H1 (cell line): ENCODE measurements around the gene NSD2. TPM values are rescaled to one million over a fixed set of nuclear protein-coding genes. Genes with fewer than 3 reads are reported as not detected.

ENCODE experiments used
- CTCF ChIA-PET: fragments of 300-600 bp; sonication (Branson Sonifier 250); formaldehyde crosslinking; loops from one replicate; lab custom pipeline; 2021; ENCODE audit not compliant: partially characterized antibody; lab: Charles Lee
- POLR2A ChIA-PET: fragments of 300-600 bp; sonication (Branson Sonifier 250); formaldehyde crosslinking; loops from one replicate; lab custom pipeline; 2021; ENCODE audit warnings: inconsistent platforms; ENCODE audit not compliant: partially characterized antibody; lab: Charles Lee
- DNase-seq, 2 experiments: peaks; one replicate each; pipeline versions ENCODE4 v3.0.0 to v3.0.0-alpha.2; 2010 to 2022; ENCODE audit warnings: low spot score in 2 of 2, low read depth in 1 of 2, mixed read lengths in 1 of 2
- FAIRE-seq: peaks from 2 replicates; lab custom pipeline; 2011; peaks lifted over from hg19 to GRCh38; lab: Jason Lieb, UNC
- H2AFZ ChIP-seq: 2 replicates; pipeline ENCODE4 v1.8.1; 2012; ENCODE audit warnings: low read length, inconsistent platforms
- H2AK5ac ChIP-seq: 2 replicates; pipeline ENCODE4 v1.6.1; 2013; ENCODE audit warnings: low read depth, low read length
- H2BK120ac ChIP-seq: replicated peaks from 2 replicates; pipeline ENCODE3; 2013; ENCODE audit warnings: low read depth, low read length, inconsistent platforms
- H2BK12ac ChIP-seq: 2 replicates; pipeline ENCODE4 v1.6.1; 2013; ENCODE audit warnings: low read depth, low read length
- H2BK15ac ChIP-seq: 2 replicates; pipeline ENCODE4 v1.6.1; 2013; ENCODE audit warnings: low read length
- H2BK20ac ChIP-seq: 2 replicates; pipeline ENCODE4 v1.6.1; 2013; ENCODE audit warnings: low read length
- H2BK5ac ChIP-seq: 2 replicates; pipeline ENCODE4 v1.6.1; 2013; ENCODE audit warnings: low read depth, low read length
- H3K14ac ChIP-seq: 2 replicates; pipeline ENCODE4 v1.6.1; 2013; ENCODE audit warnings: inconsistent platforms; ENCODE audit not compliant: insufficient read length
- H3K18ac ChIP-seq: 2 replicates; pipeline ENCODE4 v1.6.1; 2013; ENCODE audit warnings: low read length; ENCODE audit errors: extremely low read depth
- H3K23ac ChIP-seq: 2 replicates; pipeline ENCODE4 v1.6.1; 2013; ENCODE audit warnings: inconsistent platforms; ENCODE audit not compliant: insufficient read length
- H3K23me2 ChIP-seq: 2 replicates; pipeline ENCODE4 v1.6.1; 2013; ENCODE audit warnings: low read depth, low read length
- H3K27ac ChIP-seq: 2 replicates; pipeline ENCODE4 v1.6.1; 2011; ENCODE audit warnings: low read depth, low read length, inconsistent platforms
- H3K27me3 ChIP-seq, 4 experiments: replicated peaks in 1 of 4; 1 replicate in 1 of 4; 2 replicates in 3 of 4; pipeline versions ENCODE4 v1.6.1 to v1.8.1; 2011 to 2013; ENCODE audit warnings: low read length in 3 of 4, mild to moderate bottlenecking in 3 of 4, inconsistent platforms in 2 of 4, mixed read lengths in 2 of 4, moderate library complexity in 1 of 4; ENCODE audit not compliant: control insufficient read depth in 3 of 4, insufficient read depth in 3 of 4; ENCODE audit errors: extremely low read depth in 1 of 4
- H3K36me3 ChIP-seq, 4 experiments: 2 replicates each; pipeline versions ENCODE4 v1.6.1 to v1.8.1; 2011 to 2013; ENCODE audit warnings: mild to moderate bottlenecking in 4 of 4, low read length in 3 of 4, moderate library complexity in 2 of 4, control low read depth in 1 of 4, inconsistent platforms in 1 of 4; ENCODE audit not compliant: insufficient read depth in 4 of 4, control insufficient read depth in 2 of 4
- H3K4ac ChIP-seq: replicated peaks from 2 replicates; pipeline ENCODE3; 2013; ENCODE audit warnings: low read length, low read depth, mixed read lengths, inconsistent platforms; ENCODE audit not compliant: insufficient read length
- H3K4me1 ChIP-seq, 4 experiments: replicated peaks in 1 of 4; 1 replicate in 1 of 4; 2 replicates in 3 of 4; pipeline versions ENCODE4 v1.6.1 to v1.8.1; 2011 to 2013; ENCODE audit warnings: low read length in 3 of 4, inconsistent platforms in 2 of 4, mixed read lengths in 1 of 4; ENCODE audit not compliant: insufficient read depth in 4 of 4, control insufficient read depth in 3 of 4
- H3K4me2 ChIP-seq, 2 experiments: 2 replicates each; pipeline versions ENCODE4 v1.6.1 to v1.8.1; 2011 to 2013; ENCODE audit warnings: low read depth in 2 of 2, low read length in 2 of 2, control low read depth in 1 of 2, inconsistent platforms in 1 of 2, mild to moderate bottlenecking in 1 of 2; ENCODE audit not compliant: insufficient read depth in 1 of 2
- H3K4me3 ChIP-seq, 4 experiments: fragments of 200-600, 300-600 bp in 1 of 4; sonication (generic), shearing (Covaris generic), sonication (Bioruptor Twin) in 1 of 4; 2 replicates each; pipeline versions ENCODE4 v1.5.1 to v1.8.1; 2011 to 2016; ENCODE audit warnings: low read length in 4 of 4, low read depth in 3 of 4, control low read depth in 2 of 4, inconsistent platforms in 2 of 4, mild to moderate bottlenecking in 2 of 4, mixed read lengths in 1 of 4, moderate library complexity in 1 of 4; ENCODE audit not compliant: insufficient read depth in 2 of 4; ENCODE audit errors: extremely low read depth in 1 of 4
- H3K56ac ChIP-seq: replicated peaks from 2 replicates; pipeline ENCODE3; 2013; ENCODE audit warnings: low read depth, mild to moderate bottlenecking, mixed read lengths, low read length, inconsistent platforms; ENCODE audit not compliant: insufficient read length
- H3K79me1 ChIP-seq: 2 replicates; pipeline ENCODE4 v1.6.1; 2013; ENCODE audit warnings: low read depth, low read length, control low read depth
- H3K79me2 ChIP-seq, 2 experiments: 2 replicates each; pipeline versions ENCODE4 v1.6.1 to v1.8.1; 2012 to 2013; ENCODE audit warnings: low read length in 2 of 2, mild to moderate bottlenecking in 2 of 2, inconsistent platforms in 1 of 2; ENCODE audit not compliant: insufficient read depth in 2 of 2, control insufficient read depth in 1 of 2
- H3K9ac ChIP-seq, 4 experiments: replicated peaks in 1 of 4; 1 replicate in 1 of 4; 2 replicates in 3 of 4; pipeline versions ENCODE4 v1.6.1 to v1.8.1; 2011 to 2013; ENCODE audit warnings: low read depth in 3 of 4, low read length in 3 of 4, control low read depth in 2 of 4, mild to moderate bottlenecking in 2 of 4, moderate library complexity in 2 of 4, inconsistent platforms in 1 of 4; ENCODE audit errors: extremely low read depth in 1 of 4
- H3K9me3 ChIP-seq, 2 experiments: 2 replicates each; pipeline versions ENCODE4 v1.6.1 to v1.8.1; 2012 to 2013; ENCODE audit warnings: mild to moderate bottlenecking in 2 of 2, moderate library complexity in 2 of 2, control low read depth in 1 of 2, inconsistent platforms in 1 of 2, low read depth in 1 of 2, low read length in 1 of 2, mixed read lengths in 1 of 2; ENCODE audit not compliant: insufficient read depth in 2 of 2
- H4K20me1 ChIP-seq, 2 experiments: replicated peaks in 1 of 2; 2 replicates each; pipeline versions ENCODE3 to v1.8.1; 2011 to 2013; ENCODE audit warnings: inconsistent platforms in 2 of 2, low read length in 2 of 2, mild to moderate bottlenecking in 1 of 2; ENCODE audit not compliant: insufficient read depth in 2 of 2, control insufficient read depth in 1 of 2
- H4K5ac ChIP-seq: 2 replicates; pipeline ENCODE4 v1.6.1; 2013; ENCODE audit warnings: low read length, low read depth, mixed read lengths, inconsistent platforms; ENCODE audit not compliant: insufficient read length
- H4K8ac ChIP-seq: 2 replicates; pipeline ENCODE4 v1.8.0; 2013; ENCODE audit warnings: mild to moderate bottlenecking, moderate library complexity, low read length, inconsistent platforms; ENCODE audit not compliant: insufficient read depth; ENCODE audit errors: extremely low read depth
- H4K91ac ChIP-seq: replicated peaks from 2 replicates; pipeline ENCODE3; 2013; ENCODE audit warnings: low read length, mixed read lengths, inconsistent platforms; ENCODE audit not compliant: insufficient read length
- BACH1 ChIP-seq: IDR thresholded peaks from 2 replicates; pipeline ENCODE4 v1.6.1; 2012; ENCODE audit warnings: low read length, improper control_type of control experiment
- CBX8 ChIP-seq: fragments of 300-800, 300-1000 bp; sonication (generic); IDR thresholded peaks from 2 replicates; pipeline ENCODE4 v1.7.1; 2016; ENCODE audit warnings: low read depth, low read length, borderline replicate concordance
- EZH2 ChIP-seq: fragments of 200-600 bp; sonication (generic); IDR thresholded peaks from 2 replicates; pipeline ENCODE4 v1.7.1; 2012; ENCODE audit warnings: low read depth, mild to moderate bottlenecking, moderate library complexity, low read length, inconsistent platforms; ENCODE audit not compliant: severe bottlenecking
- KDM1A ChIP-seq: fragments of 200-600, 300-600 bp; sonication (generic); IDR thresholded peaks from 2 replicates; pipeline ENCODE4 v1.7.1; 2016; ENCODE audit warnings: mild to moderate bottlenecking, low read length, borderline replicate concordance
- WGBS, 2 experiments: shearing (Covaris generic) in 1 of 2; methylation state at CpG; one replicate each; pipeline versions ENCODE4 v1.1.6 to v1.1.7; 2013 to 2015; ENCODE audit warnings: low lambda C conversion rate in 2 of 2, mixed read lengths in 2 of 2, inconsistent platforms in 1 of 2, low coverage in 1 of 2, missing lambda C conversion rate in 1 of 2; ENCODE audit not compliant: insufficient replicate concordance in 2 of 2, insufficient coverage in 1 of 2, insufficient read length in 1 of 2; ENCODE audit errors: extremely low coverage in 1 of 2, missing lambda C conversion rate in 1 of 2; 5-methylcytosine and 5-hydroxymethylcytosine counted together
- polyA plus RNA-seq, 7 experiments: library from polyadenylated mRNA; depleted of rRNA in 3 of 7; stranded (reverse) in 5 of 7; unstranded in 2 of 7; fragments of >200 nt in 5 of 7; fragments of 200-250 nt in 2 of 7; gene quantifications; 1 replicate in 5 of 7; 2 replicates in 1 of 7; 4 replicates in 1 of 7; pipeline versions ENCODE4 v1.2.1 to v1.2.3, GENCODE V29; 2011 to 2013; ENCODE audit warnings: missing spikeins in 2 of 7, mixed read lengths in 2 of 7
- total RNA-seq: library from RNA; stranded (reverse); fragmentation: NEBNext Ultra II Directional; extraction: Animal tissue kit (Norgen Biotek cat#: 25700); gene quantifications from 2 replicates; pipeline ENCODE4 v1.2.1, GENCODE V29; 2021
- TF ChIP-seq, protein P1 (sequence below): IDR thresholded peaks from 2 replicates; pipeline ENCODE4 v1.6.1; 2011; ENCODE audit warnings: low read length, improper control_type of control experiment
- TF ChIP-seq, protein P2 (sequence below), 3 experiments: IDR thresholded peaks; 1 replicate in 2 of 3; 2 replicates in 1 of 3; pipeline versions ENCODE4 v1.5.1 to v1.6.1; 2011; ENCODE audit warnings: low read length in 3 of 3, mild to moderate bottlenecking in 3 of 3, inconsistent platforms in 2 of 3, low read depth in 1 of 3, moderate library complexity in 1 of 3; ENCODE audit not compliant: insufficient read depth in 1 of 3; ENCODE audit errors: control extremely low read depth in 1 of 3
- TF ChIP-seq, protein P3 (sequence below): IDR thresholded peaks from 2 replicates; pipeline ENCODE4 v1.6.1; 2012; ENCODE audit warnings: low read length, inconsistent platforms

NSD2 gene
- total and polyA plus RNA-seq, 2 of the 8 experiments (the other 6 are each of a cell fraction or from before 2014, with no cell fraction given), result 26.7 to 129 TPM

DNA sequence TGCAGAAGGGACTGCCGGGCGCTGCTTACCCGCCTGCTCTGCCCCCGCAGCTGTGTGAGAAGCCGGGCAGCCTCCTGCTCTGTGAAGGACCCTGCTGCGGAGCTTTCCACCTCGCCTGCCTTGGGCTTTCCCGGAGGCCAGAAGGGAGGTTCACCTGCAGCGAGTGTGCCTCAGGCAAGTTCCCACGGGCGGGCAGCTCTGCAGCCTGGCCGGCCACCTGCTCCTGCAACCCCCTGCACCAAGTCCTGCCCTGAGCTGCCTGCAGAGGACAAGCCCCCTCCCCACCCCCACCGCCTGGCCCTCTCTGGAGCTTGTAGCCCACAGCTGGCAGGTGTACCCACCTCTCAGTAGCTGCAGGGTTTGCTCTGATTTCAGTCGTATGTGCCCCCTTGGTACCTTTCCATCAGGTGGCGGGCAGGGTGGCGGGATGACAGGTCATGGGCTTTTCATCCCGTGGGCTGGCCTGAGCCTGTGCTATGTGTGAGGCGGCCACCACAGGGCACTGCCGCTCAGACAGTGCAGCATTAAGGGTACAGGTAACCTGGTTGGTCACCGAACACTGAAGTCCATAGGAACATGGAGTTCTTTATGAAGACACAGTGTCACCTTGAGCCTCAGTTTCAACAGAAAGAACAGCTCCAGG is 81.0 kb downstream of the NSD2 start:
- Histone ChIP-seq H3K9ac (no peak overlapping the region), H3K9me3 (no peaks in the 10 kb centered on the region), H2BK5ac (no peak overlapping the region), H3K23me2 (no peaks in the 10 kb centered on the region), H2AK5ac (no peak overlapping the region), H3K4me3 (no peak overlapping the region), H2BK15ac (no peak overlapping the region), H2AFZ (no peak overlapping the region), H3K79me2 (no peaks in the 10 kb centered on the region), H3K4me1 (no peaks in the 10 kb centered on the region), H2BK120ac (no peak overlapping the region), H4K20me1 (peaks cover 3 to 5% of the 10 kb centered on the region in 2 experiments), H4K8ac (no peak overlapping the region), H4K5ac (no peak overlapping the region), H3K36me3 (peaks cover 5 to 34% (median 23%) of the 10 kb centered on the region in 4 experiments), H4K91ac (no peak overlapping the region), H3K18ac (no peak overlapping the region), H3K27me3 (no peaks in the 10 kb centered on the region), H3K79me1 (no peaks in the 10 kb centered on the region; the same call in none of the 2 replicates), H3K27ac (no peak overlapping the region), H3K4me2 (no peak overlapping the region), H2BK12ac (no peak overlapping the region), H3K56ac (no peak overlapping the region), H3K4ac (no peak overlapping the region), H2BK20ac (no peak overlapping the region), H3K23ac (no peak overlapping the region), H3K14ac (no peak overlapping the region)
- DNase-seq, result no peak
- ChIA-PET CTCF (interaction anchor here (0.6 to 1.0 kb wide), 3 partner anchors 9 to 268 kb away, joined by 3 to 4 read pairs (median 3); no protein-coding TSS in a partner anchor), POLR2A (no interaction called here)
- no peak for FAIRE-seq
- WGBS, 2 experiments, result 94% methylated on average over 15 of the region's 20 CpGs; no CpG with 5 or more reads in 1 of the 2 experiments
- no peak for TF ChIP-seq BACH1
- TF ChIP-seq, protein P1, sequence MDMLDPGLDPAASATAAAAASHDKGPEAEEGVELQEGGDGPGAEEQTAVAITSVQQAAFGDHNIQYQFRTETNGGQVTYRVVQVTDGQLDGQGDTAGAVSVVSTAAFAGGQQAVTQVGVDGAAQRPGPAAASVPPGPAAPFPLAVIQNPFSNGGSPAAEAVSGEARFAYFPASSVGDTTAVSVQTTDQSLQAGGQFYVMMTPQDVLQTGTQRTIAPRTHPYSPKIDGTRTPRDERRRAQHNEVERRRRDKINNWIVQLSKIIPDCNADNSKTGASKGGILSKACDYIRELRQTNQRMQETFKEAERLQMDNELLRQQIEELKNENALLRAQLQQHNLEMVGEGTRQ, result no peak
- no peak for TF ChIP-seq KDM1A
- TF ChIP-seq, protein P2, sequence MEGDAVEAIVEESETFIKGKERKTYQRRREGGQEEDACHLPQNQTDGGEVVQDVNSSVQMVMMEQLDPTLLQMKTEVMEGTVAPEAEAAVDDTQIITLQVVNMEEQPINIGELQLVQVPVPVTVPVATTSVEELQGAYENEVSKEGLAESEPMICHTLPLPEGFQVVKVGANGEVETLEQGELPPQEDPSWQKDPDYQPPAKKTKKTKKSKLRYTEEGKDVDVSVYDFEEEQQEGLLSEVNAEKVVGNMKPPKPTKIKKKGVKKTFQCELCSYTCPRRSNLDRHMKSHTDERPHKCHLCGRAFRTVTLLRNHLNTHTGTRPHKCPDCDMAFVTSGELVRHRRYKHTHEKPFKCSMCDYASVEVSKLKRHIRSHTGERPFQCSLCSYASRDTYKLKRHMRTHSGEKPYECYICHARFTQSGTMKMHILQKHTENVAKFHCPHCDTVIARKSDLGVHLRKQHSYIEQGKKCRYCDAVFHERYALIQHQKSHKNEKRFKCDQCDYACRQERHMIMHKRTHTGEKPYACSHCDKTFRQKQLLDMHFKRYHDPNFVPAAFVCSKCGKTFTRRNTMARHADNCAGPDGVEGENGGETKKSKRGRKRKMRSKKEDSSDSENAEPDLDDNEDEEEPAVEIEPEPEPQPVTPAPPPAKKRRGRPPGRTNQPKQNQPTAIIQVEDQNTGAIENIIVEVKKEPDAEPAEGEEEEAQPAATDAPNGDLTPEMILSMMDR (IDR thresholded peaks at IDR 0.05; ENCODE audit: control extremely low read depth in 1 of 3, insufficient read depth in 1 of 3, low read depth in 1 of 3, low read length in 3 of 3), result no peak
- TF ChIP-seq CBX8, result no peak
- TF ChIP-seq, protein P3, sequence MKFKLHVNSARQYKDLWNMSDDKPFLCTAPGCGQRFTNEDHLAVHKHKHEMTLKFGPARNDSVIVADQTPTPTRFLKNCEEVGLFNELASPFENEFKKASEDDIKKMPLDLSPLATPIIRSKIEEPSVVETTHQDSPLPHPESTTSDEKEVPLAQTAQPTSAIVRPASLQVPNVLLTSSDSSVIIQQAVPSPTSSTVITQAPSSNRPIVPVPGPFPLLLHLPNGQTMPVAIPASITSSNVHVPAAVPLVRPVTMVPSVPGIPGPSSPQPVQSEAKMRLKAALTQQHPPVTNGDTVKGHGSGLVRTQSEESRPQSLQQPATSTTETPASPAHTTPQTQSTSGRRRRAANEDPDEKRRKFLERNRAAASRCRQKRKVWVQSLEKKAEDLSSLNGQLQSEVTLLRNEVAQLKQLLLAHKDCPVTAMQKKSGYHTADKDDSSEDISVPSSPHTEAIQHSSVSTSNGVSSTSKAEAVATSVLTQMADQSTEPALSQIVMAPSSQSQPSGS, result no peak
- TF ChIP-seq EZH2, result no peak
